Measurements from ENCODE around the gene NTRK1. TPM values are rescaled to one million over a fixed set of nuclear protein-coding genes. Genes with fewer than 3 reads are reported as not detected.

The NTRK1 gene
- total RNA-seq, 6 experiments from 2014 or later: 0.10 TPM; not detected in 5

- Mint-ChIP-seq H3K9me3 (no peaks in the 10 kb centered on the region), H3K4me1 (ENCODE audit: low read depth) (peaks cover 39% of the 10 kb centered on the region), H3K27ac (no peak overlapping the region), H3K27me3 (ENCODE audit: insufficient read depth) (peaks cover 32% of the 10 kb centered on the region), H3K36me3 (ENCODE audit: low read depth) (peaks cover 8% of the 10 kb centered on the region; the same call in 1 of the 2 replicates), H3K4me3 (no peak overlapping the region; the same call in 1 of the 2 replicates)
- TF ChIP-seq CTCF (IDR thresholded peaks at IDR 0.05): no peak
- no peak for DNase-seq
These were observed 60.4 kb downstream of the NTRK1 start for GRCh38 chr1:156921053-156921529.

- peaks cover 39% of the 10 kb centered on the region for H3K27me3 Mint-ChIP-seq (ENCODE audit: insufficient read depth)
- DNase-seq: no peak
These were observed 62.5 kb downstream of the NTRK1 start for GRCh38 chr1:156922986-156923669.

GRCh38 chr1:156923670-156924477 lies 63.2 kb downstream of the NTRK1 start:
- Mint-ChIP-seq H3K27me3 (ENCODE audit: insufficient read depth) (peaks cover 43% of the 10 kb centered on the region), H3K4me3 (peak overlapping the region; percentile 63; the same call in 1 of the 2 replicates), H3K36me3 (ENCODE audit: low read depth) (no peaks in the 10 kb centered on the region; the same call in 1 of the 2 replicates), H3K4me1 (ENCODE audit: low read depth) (peaks cover 56% of the 10 kb centered on the region), H3K27ac (no peak overlapping the region), H3K9me3 (no peaks in the 10 kb centered on the region)
- DNase-seq: no peak
- no peak for TF ChIP-seq CTCF (IDR thresholded peaks at IDR 0.05)

More at GRCh38 chr1:156922986-156923669, 62.5 kb downstream of the NTRK1 start:
- no peaks in the 10 kb centered on the region for H3K9me3 Mint-ChIP-seq
- H3K36me3 Mint-ChIP-seq (ENCODE audit: low read depth): peaks cover 4% of the 10 kb centered on the region; the same call in 1 of the 2 replicates
- TF ChIP-seq CTCF (IDR thresholded peaks at IDR 0.05): no peak
- no peak overlapping the region for H3K27ac Mint-ChIP-seq
- peak overlapping the region; percentile 63 for H3K4me3 Mint-ChIP-seq
- peaks cover 57% of the 10 kb centered on the region for H3K4me1 Mint-ChIP-seq (ENCODE audit: low read depth)

GRCh38 chr1:156924478-156925153 lies 64.0 kb downstream of the NTRK1 start:
- no peak for DNase-seq
- Mint-ChIP-seq H3K27me3 (ENCODE audit: insufficient read depth) (peaks cover 44% of the 10 kb centered on the region), H3K4me1 (ENCODE audit: low read depth) (peaks cover 51% of the 10 kb centered on the region), H3K27ac (no peak overlapping the region), H3K9me3 (no peaks in the 10 kb centered on the region), H3K36me3 (ENCODE audit: low read depth) (no peaks in the 10 kb centered on the region), H3K4me3 (no peak overlapping the region)
- TF ChIP-seq CTCF (IDR thresholded peaks at IDR 0.05): no peak

All from HFFc6 (cell line).